ENCODE measurements around the gene TMEM51.

The TMEM51 gene

DNA sequence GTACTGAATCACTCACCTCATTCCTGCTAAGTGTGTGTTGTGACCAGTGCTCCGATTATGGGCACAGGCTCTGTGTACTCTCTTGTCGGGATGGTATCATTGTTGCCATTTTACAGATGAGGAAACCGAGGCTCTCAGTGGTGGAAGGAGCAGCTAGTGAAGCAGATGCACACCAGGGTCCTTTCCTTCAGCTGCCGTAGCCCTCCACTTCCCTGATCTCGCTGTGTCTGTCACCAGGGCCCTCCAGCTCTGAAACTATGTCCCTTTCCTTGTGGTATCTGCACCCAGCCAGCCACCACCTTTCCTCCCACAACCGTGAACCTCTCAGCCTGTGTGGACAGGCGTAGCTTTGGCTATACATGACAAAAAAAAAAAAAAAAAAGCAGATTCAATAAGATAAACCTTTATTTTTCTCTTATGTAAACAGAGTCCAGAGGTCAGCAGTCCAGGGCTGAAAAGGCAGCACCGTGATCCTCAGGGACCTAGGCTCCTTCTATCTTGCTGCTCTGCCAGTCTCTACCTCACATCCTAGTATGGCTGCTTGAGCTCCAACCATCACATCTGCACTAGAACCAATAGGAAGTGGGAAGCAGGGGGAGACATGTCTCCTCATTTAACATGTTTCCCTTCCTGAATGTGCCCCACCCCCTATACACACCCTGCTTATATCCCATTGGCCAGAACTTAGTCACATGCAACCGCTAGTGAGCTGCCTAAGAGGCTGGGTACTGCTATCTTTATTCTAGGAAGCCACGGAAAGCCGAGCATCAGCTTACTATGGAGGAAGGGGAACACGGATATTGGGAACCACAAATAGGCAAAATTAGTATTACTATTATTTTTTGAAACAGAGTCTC lies 44.3 kb downstream of the TMEM51 start:
- DNase-seq, result no peak

DNA sequence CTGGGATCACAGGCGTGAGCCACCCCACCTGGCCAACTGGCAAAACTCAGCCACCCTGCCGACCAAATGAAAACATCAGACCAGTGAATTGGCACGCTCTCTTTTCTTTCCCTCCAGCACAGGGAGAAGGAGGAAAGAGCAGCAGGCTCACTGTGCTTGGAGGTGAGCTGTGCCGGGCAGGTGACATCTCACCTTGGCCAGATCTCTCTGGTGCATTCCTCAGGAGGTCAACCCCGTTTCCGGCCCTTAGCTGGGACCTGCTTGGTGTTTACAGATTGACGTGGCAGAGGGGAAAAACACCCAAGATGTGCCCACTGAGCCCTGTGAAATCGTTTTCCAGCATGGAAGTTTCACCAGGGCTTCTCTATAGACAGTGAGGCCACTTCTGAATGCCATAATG lies 45.1 kb downstream of the TMEM51 start:
- DNase-seq, result no peak

DNA sequence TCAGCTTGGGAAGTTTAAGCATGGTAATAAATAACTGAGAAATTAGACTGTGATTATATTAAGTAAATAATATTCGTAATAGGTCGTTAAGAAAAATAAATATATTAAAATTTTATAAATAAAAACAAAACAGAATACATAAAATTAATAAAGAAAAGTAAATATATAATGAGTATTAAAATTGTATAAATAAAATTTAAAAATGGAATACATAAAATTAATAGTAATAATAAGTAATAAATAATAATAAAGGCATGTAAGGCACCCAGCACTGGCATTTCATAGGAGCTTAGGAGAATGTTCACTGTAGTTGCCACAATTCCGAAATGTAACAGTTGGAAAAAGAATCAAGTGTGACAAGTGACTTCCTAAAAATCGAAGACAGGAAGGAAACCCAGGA lies 47.7 kb downstream of the TMEM51 start:
- DNase-seq, result no peak

DNA sequence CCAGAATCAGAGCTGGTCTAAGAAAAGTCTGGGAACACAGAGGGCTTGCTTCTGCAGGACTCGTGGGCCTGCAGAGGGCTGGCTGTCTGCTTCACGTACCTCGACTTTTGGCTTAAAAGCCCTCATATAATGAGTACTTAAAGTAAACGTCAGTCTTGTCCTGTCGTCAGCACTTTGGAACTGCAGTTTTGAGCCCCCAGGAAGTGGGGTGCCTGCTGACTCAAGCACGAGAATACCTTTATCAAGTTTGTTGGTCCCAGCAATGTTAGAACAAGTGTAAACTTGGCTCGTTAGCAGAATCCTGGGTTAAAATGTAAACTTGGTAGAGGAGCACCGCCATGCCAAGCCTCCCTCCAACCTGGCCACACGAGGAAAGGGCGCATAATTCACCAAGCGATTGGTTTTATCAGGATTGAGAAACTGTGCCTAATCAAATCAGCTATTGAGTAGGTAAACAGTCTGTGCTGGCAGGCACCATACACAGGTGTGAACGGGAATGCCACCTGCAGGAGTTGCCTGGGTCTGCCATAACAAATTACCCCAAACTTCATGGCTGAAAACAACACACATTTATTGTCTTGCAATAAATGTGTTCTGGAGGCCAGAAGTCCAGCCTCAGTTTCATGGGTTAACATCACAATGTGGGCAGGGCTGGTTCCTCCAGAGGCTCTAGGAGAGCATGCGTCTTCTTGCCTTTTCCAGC lies 48.5 kb downstream of the TMEM51 start:
- DNase-seq, result no peak

DNA sequence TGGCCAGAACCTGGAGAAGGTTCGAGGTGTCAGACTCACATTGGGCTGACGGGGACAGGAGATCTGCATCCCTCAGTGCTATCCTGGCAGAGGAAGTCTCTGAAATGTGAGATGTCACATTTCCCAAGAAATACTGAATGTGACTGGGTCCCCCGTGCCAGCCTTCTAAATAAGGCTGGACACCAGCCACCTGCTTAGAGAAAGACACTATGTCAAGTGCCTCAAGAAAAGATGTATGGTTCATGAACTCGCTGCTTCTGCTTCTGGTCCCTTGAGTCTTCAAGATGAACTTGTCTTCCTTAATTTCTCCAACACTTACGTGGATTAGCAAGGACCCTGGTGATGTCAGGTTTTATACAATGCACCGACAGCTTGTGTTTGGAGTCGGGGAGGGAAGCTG lies 51.4 kb downstream of the TMEM51 start:
- DNase-seq, result no peak

DNA sequence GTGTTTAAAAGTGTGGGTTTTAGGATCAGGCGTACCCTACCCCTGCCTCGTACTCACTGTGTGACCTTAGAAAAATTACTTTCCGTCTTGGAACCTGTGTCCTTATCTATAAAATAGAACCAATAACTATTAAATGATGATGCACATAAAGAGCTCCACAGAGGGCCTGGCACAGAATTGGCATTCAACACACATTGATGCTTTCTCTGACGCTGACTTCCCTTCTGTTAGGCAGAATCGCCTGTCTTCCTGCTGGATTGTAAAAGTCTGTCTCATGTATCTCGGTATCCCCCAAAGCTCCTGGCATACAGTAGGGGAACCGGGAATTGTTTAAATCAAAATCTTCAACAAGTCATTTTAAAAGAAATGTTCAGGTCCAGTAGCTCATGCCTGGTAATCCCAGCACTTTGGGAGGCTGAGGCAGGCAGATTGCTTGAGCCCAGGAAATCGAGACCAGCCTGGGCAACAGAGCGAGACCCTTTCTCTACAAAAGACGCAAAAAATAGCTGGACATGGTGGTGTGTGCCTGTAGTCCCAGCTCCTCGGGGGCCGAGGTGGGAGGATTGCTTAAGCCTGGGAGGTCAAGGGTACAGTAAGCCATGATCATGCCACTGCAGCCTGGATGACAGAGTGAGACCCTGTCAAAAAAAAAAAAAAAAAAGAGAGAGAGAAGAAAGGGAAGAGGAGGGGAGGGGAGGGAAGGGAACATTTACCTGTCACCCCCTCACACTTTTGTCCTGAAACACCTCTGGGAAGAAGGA lies 52.2 kb downstream of the TMEM51 start:
- no peak for DNase-seq

DNA sequence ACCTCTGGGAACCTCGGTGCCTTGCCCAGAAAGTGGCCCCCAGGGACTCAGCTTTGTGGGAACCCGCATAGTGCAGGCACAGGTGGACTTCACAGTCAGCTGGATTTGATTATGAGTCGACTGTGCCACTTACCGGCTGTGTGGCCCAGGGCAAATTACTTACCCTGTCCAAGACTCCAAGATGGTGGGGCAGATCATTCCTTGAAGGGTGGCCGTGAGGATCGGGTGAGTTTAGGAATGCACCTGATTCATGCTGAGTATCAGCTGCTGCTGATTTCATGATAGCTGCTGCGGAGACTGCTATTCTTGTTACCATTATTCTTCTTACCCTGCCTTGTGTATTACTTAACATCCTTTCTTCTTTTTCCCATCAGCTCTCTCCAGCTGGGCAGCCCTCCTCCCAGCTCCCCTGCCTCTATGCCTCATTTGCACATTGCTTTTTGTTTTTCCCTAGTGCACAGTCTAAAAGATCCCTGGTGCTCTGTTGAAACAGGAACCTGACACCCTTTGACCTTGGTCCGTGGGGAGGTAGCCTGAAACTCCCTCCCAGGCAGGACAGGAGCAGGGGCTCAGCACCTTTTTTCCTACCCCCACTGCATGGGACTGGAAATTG lies 53.0 kb downstream of the TMEM51 start:
- DNase-seq, result peak; percentile 58

DNA sequence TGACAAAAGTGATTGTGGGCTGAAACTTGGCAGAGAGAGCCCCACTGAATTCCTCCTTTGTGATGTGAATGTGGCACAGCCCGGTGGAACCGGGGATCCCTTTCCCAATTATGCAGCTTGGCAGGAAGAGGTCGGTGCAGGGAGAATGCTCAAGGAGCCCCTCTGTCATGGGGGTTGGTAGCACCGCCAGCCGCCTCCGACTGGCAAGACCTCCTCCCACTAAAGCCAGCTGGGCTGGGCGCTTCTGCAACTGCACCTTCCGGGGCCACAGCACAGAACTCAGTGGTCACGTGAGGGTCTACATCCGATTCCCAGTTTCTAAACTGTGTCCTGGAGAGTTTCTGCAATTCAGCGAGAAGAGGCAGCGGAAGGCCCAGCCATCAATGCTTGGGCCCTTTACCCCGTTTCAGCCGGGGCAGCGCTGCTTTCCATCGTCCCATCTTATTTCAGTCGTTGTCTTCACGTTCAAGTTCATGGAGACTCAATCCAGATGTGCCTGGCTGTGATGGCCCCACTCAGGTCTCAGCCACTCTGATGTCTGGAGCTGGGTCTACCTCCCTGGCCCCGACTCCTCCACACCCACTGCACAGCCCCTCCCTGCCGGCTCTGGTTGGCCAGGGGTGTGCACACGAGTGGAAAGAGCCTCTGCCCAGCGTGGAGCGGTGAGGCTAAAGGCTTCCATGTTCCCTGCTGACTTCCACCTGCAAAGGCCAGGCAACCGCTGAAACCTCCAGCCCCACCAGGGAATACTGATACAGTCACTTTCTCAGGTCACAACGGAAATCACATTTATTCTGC lies 53.7 kb downstream of the TMEM51 start:
- no peak for DNase-seq

DNA sequence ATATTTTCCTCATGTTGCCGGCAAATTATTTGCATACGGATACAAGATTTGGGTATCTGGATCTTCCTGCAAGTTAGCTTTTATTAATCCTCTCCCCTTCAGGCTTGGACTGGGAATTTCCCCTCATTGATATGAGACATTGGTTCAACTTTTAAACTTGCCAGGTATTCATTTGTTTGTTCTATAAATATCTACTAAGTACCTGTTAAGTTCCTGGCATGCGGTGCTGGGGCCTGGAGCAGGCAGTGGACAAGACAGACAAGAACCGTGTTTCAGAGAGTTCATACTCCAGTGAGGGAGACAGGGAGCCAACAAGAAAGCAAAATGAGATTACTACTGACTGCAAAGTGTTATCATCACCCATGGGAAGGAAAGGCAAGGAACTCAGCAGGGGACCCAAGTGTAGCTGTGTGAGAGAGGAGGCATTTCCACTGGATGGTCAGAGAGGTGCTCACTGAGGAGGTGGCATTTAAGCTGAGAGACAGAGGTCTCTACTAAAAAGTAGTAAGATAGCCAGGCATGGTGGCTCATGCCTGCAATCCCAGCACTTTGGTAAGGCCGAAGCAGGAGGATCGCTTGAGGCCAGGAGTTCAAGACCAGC lies 54.4 kb downstream of the TMEM51 start:
- DNase-seq, result no peak

DNA sequence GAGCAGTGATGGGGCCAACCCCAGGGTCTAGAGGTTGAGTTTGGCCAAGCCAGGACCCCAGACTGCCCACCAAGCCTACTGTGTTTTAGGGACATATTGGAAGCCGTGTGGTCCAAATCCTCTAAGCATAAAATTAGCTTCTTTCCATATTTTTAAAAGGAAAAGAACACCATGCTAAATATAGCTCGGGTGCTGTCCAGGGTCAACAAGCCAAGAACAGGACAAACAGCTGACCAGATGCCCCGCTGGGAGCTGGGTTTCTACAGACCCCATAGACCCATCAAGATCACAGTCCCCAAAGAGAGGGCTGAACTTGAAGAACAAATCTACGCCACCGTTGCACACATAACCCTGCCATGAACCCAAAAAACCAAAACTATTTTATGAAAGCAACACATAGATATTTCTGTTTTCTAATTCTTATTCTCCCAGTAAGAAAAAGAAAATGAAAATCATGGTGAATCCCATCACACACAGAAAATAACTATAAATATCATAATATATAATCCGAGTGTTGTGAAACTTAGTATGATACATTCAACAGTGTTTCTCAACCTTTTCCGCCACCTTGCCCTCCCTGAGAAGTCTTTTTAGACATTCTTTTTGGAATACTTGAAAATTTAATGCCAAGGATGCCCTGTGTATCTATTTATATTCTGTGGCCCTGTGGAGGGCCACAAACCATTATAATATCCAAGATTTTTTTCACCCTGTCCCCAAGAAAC lies 57.3 kb downstream of the TMEM51 start:
- no peak for DNase-seq

DNA sequence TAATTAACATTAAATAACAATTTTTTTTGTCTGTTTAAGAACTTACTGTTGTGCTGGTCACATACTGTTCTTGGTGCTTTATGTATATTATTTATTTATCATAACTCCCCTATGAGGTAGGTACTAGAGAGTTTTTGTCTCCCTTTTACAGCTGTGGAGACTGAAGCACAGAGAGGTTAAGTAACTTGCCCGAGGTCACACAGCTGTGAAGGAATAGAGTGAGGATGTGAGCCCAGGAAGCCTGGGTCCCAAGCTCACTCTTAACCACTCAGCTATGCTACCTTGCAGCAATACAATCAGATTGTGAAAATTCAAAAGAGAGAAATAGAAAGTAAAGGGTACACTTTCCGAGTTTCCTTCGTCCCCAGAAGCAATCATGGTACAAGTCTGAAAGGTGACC lies 57.9 kb downstream of the TMEM51 start:
- no peak for DNase-seq

DNA sequence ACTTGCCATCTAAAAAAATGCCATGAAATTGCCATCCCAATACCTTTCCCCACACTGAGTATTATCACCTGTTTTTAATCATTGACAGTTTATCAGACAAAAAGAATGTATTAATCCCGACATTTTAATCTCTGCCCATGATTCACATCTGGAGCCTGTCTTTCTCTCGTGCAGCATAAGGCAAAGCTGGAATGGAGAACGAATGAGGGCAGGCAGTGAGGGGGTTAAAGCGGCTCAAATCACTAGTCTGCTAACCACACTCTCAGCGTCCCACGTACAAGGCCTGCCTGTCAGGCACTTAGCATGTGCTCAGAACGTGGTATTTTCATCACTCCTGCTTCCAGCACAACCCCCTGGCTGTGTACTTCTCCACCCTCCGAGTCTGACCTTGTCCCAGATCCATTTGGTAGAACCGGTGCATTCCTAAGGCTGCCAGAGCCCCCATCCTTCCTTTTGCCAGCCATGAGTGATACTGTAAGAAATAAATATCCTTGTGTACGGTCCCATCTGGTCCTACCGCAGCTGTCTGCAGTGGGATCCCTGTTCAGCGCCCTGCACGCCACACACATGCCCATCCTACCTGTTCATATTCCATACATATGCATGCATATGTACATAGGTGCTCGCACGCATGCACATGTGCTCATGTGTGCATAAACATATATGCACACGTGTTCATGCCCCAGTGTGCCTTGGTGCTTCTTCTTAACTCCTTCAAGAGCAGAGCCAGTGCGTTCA lies 58.8 kb downstream of the TMEM51 start:
- DNase-seq, result no peak

DNA sequence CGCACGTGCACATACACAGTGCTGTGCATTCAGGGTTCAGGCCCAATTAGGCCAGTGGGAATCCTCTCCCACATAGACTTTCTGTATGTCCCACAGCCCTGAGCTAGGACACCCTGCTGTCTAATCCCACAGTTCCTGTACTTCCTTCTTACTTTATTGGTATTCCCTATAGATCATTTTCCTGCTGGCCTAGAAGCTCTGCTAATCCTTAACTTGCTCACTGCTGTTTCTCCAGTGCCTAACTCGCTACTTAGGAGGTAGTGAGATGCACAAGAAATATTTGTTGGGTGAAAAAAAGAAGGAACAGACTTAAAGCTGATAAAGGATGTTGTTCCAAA lies 59.4 kb downstream of the TMEM51 start:
- no peak for DNase-seq

DNA sequence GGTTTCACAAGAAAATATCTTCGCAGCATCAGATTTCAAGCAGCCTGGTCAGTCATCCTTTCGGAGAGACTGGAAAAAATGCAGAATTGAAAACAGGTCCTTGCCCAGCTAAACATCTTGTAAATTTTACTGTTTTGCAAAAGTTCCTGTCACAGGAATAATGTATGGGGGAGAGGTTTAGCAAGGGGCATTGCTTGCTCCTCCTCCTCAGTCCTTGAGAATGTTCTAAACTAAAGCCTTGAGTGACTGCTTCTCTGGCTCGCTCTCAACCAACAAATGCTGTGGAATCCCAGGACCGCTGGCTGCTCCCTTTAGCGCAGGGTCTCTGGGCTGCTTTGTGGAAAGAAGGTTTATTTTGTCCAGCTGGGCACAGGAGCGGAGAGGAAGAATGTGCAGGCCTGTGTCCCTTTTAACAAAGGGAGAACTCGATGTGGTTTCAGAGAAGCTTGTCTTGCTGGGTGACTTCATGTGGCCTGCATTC lies 59.8 kb downstream of the TMEM51 start:
- DNase-seq, result no peak

DNA sequence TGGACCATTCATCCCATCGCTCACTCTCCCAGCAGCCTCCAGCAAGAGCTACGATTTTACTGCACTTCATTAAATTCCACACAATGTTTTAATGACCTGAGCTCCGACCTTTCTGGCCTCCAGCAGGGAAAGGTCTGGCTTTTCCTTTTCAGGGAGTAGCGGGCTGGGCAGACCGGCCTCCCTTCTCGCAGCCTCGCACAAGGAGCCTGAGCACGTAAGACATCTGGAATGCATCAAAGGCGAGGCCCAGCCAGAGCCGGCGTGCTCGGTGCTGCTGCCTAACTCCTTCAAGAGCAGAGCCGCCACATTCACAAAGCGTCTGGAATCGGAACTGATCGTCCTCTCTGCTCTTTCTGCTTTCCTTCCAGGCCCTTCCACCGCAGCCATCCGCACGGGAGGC lies 61.0 kb downstream of the TMEM51 start:
- DNase-seq, result peak; percentile 42

DNA sequence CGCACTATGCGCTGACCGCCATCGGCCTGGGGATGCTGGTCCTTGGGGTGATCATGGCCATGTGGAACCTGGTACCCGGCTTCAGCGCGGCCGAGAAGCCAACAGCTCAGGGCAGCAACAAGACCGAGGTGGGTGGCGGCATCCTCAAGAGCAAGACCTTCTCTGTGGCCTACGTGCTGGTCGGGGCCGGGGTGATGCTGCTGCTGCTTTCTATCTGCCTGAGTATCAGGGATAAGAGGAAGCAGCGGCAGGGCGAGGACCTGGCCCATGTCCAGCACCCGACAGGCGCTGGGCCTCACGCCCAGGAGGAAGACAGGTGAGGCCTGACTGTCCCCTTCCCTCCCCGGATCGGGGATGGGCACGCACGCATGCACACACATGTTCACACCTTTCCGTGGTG lies 61.6 kb downstream of the TMEM51 start:
- DNase-seq, result no peak

DNA sequence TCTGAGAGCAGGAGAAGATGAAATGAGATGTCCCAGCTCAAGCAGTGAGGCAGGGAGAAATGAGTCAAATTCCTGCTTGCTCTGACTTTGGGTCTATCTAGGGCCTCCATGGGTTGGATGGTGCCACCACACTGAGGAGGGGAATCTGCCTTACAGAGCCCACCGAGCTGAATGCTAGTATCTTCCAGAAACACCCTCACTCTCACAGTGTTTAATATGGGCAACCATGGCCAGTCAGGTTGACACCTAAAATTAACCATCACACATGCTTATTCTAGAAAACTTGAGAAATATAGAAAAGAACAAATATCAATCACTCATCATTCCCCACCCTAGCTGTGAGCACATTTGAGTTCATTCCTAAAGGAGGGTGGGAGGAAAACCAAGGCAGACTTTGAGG lies 64.1 kb downstream of the TMEM51 start:
- DNase-seq, result no peak

DNA sequence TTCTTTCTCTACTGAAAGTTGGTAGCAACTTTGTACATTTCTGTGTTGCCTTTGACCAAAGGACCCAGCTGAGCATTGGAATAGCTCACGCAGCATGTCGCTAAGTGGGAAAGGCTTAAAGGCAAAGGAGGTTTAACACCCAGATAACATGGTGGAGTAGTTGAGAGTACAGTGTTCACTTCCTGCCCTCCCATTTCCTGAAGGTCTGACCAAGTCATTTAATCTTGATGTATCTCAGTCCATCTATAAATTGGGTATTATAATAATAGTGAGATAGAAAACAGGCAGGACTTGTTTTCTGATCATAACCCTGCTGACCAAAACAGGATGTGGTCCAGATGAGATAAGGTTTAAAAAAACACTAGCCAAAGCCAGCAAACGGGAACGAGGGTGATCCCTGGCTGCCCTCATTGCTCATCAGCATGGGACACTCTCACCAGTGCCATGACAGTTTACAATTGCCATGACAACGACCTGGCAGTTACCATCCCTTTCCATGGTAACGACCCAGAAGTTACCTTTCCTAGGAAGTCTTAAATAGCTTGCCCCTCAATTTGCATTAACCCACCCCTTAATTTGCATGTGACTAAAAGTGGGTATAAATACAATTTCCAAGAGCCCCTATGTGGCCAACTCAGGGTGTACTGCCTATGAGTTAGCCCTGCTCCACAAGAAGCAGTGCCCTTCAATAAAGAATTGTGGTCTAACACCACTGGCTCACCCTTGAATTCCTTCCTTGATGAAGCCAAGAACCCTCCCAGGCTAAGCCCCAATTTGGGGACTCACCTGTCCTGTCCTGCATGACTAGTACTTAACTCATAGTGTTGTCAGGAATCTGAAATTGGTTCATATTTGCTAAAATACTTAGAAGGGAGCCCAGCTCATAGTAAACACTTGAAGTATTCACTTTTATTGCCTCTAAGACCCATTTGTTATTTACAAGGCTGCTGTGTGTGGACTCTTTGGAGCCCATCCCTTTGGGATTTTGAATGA lies 65.0 kb downstream of the TMEM51 start:
- peak; percentile 49 for DNase-seq

Measured in EL (cell line).